Stimulated activated naive CD8-positive, alpha-beta T cell treated with anti-CD3 and anti-CD28 coated beads, Interleukin-15, amount 100 ng/mL, for 72 hours (primary cell): ENCODE data around the gene NELFB.
A peak's percentile ranks its signal among the peaks of the same experiment; 100 is the strongest.

Source experiments
- ATAC-seq: fragments of 150-1000 bp; cut with Tn5 transposase; 2 replicates; pipeline ENCODE4 v1.10.0; 2021; ENCODE audit warnings: mild to moderate bottlenecking, moderate library complexity
- DNase-seq, 2 donors: peaks; one replicate each; pipeline ENCODE4 v3.0.0; 2021 to 2022
- H3K27ac Mint-ChIP-seq, 2 donors: one replicate each; pipeline ENCODE4 v1.8.0; 2022; ENCODE audit warnings: mild to moderate bottlenecking in 2 of 2, mixed read lengths in 2 of 2, moderate library complexity in 2 of 2
- H3K27me3 Mint-ChIP-seq: one replicate; pipeline ENCODE4 v1.8.0; 2022; ENCODE audit warnings: mixed read lengths
- H3K4me1 Mint-ChIP-seq: one replicate; pipeline ENCODE4 v1.8.0; 2022; ENCODE audit warnings: mild to moderate bottlenecking, mixed read lengths
- H3K4me3 Mint-ChIP-seq, 2 donors: one replicate each; pipeline ENCODE4 v1.8.0; 2022; ENCODE audit warnings: mild to moderate bottlenecking in 2 of 2, mixed read lengths in 2 of 2, moderate library complexity in 1 of 2
- H3K9me3 Mint-ChIP-seq, 2 donors: one replicate each; pipeline ENCODE4 v1.8.0; 2022; ENCODE audit warnings: mixed read lengths in 2 of 2

NELFB gene

GRCh38 chr9:137266162-137266527, 11.0 kb downstream of the NELFB start:
- no peaks in the 10 kb centered on the region for H3K27me3 Mint-ChIP-seq
- no peak overlapping the region for H3K27ac Mint-ChIP-seq
- H3K9me3 Mint-ChIP-seq, result no peaks in the 10 kb centered on the region
- H3K4me3 Mint-ChIP-seq, result no peak overlapping the region
- peaks cover 22% of the 10 kb centered on the region for H3K4me1 Mint-ChIP-seq
- ATAC-seq (no peak), DNase-seq (no peak)

GRCh38 chr9:137266585-137267453, 11.7 kb downstream of the NELFB start:
- ATAC-seq (peak; percentile 46), DNase-seq (no peak)
- no peak overlapping the region for H3K4me3 Mint-ChIP-seq
- H3K27me3 Mint-ChIP-seq, result no peaks in the 10 kb centered on the region
- no peaks in the 10 kb centered on the region for H3K9me3 Mint-ChIP-seq
- peaks cover 25% of the 10 kb centered on the region for H3K4me1 Mint-ChIP-seq
- peak overlapping the region in 1 of 2 donors; percentile 51 for H3K27ac Mint-ChIP-seq

- Mint-ChIP-seq H3K9me3 (no peaks in the 10 kb centered on the region), H3K27ac (peak overlapping the region in 1 of 2 donors; percentile 83), H3K4me1 (peaks cover 25% of the 10 kb centered on the region), H3K4me3 (no peak overlapping the region), H3K27me3 (no peaks in the 10 kb centered on the region)
- no peak for DNase-seq
- no peak for ATAC-seq
Observed at GRCh38 chr9:137267933-137268355, 12.8 kb downstream of the NELFB start.

GRCh38 chr9:137268538-137269201, 13.5 kb downstream of the NELFB start:
- Mint-ChIP-seq H3K4me3 (no peak overlapping the region), H3K27me3 (no peaks in the 10 kb centered on the region), H3K27ac (no peak overlapping the region), H3K4me1 (peaks cover 25% of the 10 kb centered on the region), H3K9me3 (no peaks in the 10 kb centered on the region)
- ATAC-seq, result no peak
- DNase-seq, result no peak

GRCh38 chr9:137269231-137269772, 14.2 kb downstream of the NELFB start:
- Mint-ChIP-seq H3K9me3 (no peaks in the 10 kb centered on the region), H3K4me3 (no peak overlapping the region), H3K27me3 (no peaks in the 10 kb centered on the region), H3K4me1 (peaks cover 27% of the 10 kb centered on the region), H3K27ac (no peak overlapping the region)
- no peak for ATAC-seq
- no peak for DNase-seq

GRCh38 chr9:137270929-137271695, 16.0 kb downstream of the NELFB start:
- peak; percentile 60 for ATAC-seq
- Mint-ChIP-seq H3K27me3 (peaks cover 12% of the 10 kb centered on the region), H3K9me3 (no peaks in the 10 kb centered on the region), H3K4me3 (no peak overlapping the region), H3K4me1 (peaks cover 43% of the 10 kb centered on the region), H3K27ac (peak overlapping the region in 1 of 2 donors; percentile 74)
- peak in 1 of 2 donors; percentile 44 for DNase-seq

GRCh38 chr9:137271696-137272076, 16.6 kb downstream of the NELFB start:
- H3K27me3 Mint-ChIP-seq, result peaks cover 15% of the 10 kb centered on the region
- peaks cover 47% of the 10 kb centered on the region for H3K4me1 Mint-ChIP-seq
- no peak for ATAC-seq
- H3K4me3 Mint-ChIP-seq, result no peak overlapping the region
- H3K27ac Mint-ChIP-seq, result no peak overlapping the region
- DNase-seq, result no peak
- H3K9me3 Mint-ChIP-seq, result no peaks in the 10 kb centered on the region

- ATAC-seq, result no peak
- peaks cover 21% of the 10 kb centered on the region for H3K27me3 Mint-ChIP-seq
- no peak for DNase-seq
- H3K4me3 Mint-ChIP-seq, result no peak overlapping the region
- H3K27ac Mint-ChIP-seq, result no peak overlapping the region
- no peaks in the 10 kb centered on the region for H3K9me3 Mint-ChIP-seq
- H3K4me1 Mint-ChIP-seq, result peaks cover 53% of the 10 kb centered on the region
Observed at GRCh38 chr9:137272241-137273094, 17.3 kb downstream of the NELFB start.

- no peak for DNase-seq
Observed at GRCh38 chr9:137273095-137273490, 18.0 kb downstream of the NELFB start.

GRCh38 chr9:137273611-137274320, 18.6 kb downstream of the NELFB start:
- H3K4me1 Mint-ChIP-seq, result peaks cover 56% of the 10 kb centered on the region
- no peak for DNase-seq
- peaks cover 21% of the 10 kb centered on the region for H3K27me3 Mint-ChIP-seq
- H3K27ac Mint-ChIP-seq, result no peak overlapping the region
- no peaks in the 10 kb centered on the region for H3K9me3 Mint-ChIP-seq
- ATAC-seq, result no peak
- no peak overlapping the region for H3K4me3 Mint-ChIP-seq

More at GRCh38 chr9:137273095-137273490, 18.0 kb downstream of the NELFB start:
- Mint-ChIP-seq H3K4me1 (peaks cover 55% of the 10 kb centered on the region), H3K27ac (no peak overlapping the region), H3K27me3 (peaks cover 21% of the 10 kb centered on the region), H3K9me3 (no peaks in the 10 kb centered on the region), H3K4me3 (no peak overlapping the region)
- ATAC-seq, result no peak

GRCh38 chr9:137275203-137275587, 20.1 kb downstream of the NELFB start:
- H3K4me1 Mint-ChIP-seq, result peaks cover 48% of the 10 kb centered on the region
- no peaks in the 10 kb centered on the region for H3K9me3 Mint-ChIP-seq
- DNase-seq (no peak), ATAC-seq (no peak)
- peak overlapping the region in 1 of 2 donors; percentile 54 for H3K27ac Mint-ChIP-seq
- H3K4me3 Mint-ChIP-seq, result no peak overlapping the region
- H3K27me3 Mint-ChIP-seq, result peaks cover 21% of the 10 kb centered on the region

GRCh38 chr9:137275588-137276472, 20.7 kb downstream of the NELFB start:
- Mint-ChIP-seq H3K27me3 (peaks cover 21% of the 10 kb centered on the region), H3K9me3 (no peaks in the 10 kb centered on the region), H3K4me3 (no peak overlapping the region), H3K4me1 (peaks cover 47% of the 10 kb centered on the region), H3K27ac (no peak overlapping the region)
- ATAC-seq, result no peak
- DNase-seq, result no peak

- ATAC-seq (no peak), DNase-seq (no peak)
- H3K27ac Mint-ChIP-seq, result peak overlapping the region; percentile 78 to 94
- no peaks in the 10 kb centered on the region for H3K9me3 Mint-ChIP-seq
- peaks cover 38% of the 10 kb centered on the region for H3K4me1 Mint-ChIP-seq
- H3K27me3 Mint-ChIP-seq, result peaks cover 23% of the 10 kb centered on the region
- H3K4me3 Mint-ChIP-seq, result peak overlapping the region; percentile 79 to 88
Observed at GRCh38 chr9:137276473-137277328, 21.6 kb downstream of the NELFB start.
